GM19035 (cell line): ENCODE data around the gene DGKE.
A peak's percentile ranks its signal among the peaks of the same experiment; 100 is the strongest.

ENCODE experiments used
- ATAC-seq: cut with Tn5 transposase; IDR thresholded peaks from one replicate; pipeline ENCODE4 v1.9.1; 2021; ENCODE audit not compliant: unreplicated experiment

Gene DGKE

DNA sequence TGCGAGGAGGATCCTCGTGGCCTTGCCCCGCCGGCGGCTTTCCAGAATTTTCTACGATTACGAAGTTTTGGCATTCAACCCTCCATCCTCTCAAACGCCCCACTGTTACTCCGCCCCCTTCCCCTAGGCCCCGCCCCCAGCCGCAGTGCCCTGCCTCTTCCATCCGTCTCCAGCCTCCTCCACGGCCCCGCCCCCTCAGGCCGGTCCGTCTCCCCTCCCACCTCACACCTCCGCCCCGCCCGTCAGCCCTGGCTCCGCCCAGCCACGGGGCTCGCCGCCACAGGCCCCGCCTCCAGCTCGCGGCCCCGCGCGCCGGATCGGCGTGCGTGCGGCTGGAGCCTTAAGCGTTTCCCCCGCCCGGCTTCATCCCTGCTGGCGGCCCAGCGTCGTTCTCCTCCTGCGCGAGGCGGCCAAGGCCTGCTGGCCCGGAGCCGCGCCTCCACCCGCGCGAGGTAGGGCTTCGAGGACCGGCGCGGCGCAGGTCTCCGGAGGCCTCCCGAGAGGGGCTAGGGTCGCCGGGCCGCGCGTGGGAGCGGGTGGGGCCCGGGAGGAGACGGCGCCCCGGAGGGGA, at the start of gene DGKE, which contains the start of gene C17orf67:
Gene DGKE, plus strand, starts transcription at position 343 of the 571 bp plus-strand sequence. CDS start 645 bp downstream, outside the sequence.
Gene C17orf67, minus strand, starts transcription at position 112 of the 571 bp plus-strand sequence. CDS start 18,110 bp downstream, outside the sequence.
- peak; percentile 74 for ATAC-seq

DNA sequence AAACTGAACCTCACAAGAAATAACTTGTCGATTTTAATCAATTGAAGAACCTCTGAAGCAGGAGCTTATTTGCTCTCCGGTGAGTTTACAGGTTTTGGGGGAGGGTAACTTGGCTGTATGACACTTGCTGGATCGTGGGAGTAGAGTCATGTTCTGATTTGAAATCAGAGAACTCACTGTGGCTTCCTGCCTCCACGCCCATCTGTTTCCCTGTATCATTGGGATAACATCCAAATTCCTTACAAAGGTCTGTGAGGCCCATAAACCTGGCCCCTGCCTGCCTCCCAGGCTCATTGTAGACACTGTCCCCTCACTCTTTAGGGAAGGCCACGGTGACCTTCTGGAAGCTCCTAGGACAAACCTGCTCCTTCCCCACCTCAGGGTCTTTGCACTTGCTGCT, 48.5 kb upstream of the DGKE start:
- ATAC-seq: no peak

DNA sequence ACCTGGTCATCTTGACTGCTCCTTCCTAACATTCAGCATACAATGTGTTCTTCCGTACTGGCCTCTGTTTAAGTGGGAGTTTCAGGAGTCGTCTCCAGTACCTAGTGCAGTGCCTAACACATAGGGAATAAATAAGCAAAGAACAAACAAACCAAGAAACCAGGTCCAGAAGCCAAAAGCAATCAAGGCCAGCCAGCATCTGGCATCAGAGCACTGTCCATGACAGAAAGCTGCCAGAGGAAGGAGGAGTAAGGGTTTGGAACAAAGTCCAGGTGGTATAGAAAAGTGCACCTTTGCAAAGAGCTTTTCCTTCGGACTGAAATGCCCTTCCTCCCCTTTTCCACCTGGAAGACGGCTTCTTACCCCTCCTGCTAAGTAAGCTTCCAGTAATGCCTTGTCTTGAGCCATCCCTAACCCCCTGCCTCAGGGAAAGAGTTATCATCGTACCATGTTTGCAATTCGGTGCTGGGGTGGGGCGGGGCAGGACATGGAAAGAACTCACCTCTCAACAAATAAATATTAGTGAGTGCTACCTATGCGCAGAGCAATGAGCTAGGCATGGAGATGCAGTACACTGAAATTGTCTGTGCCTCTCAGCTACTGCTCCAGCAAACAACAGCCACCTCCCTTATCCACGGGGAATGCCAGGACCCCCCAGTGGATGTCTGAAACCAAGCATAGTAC, 47.8 kb upstream of the DGKE start:
- no peak for ATAC-seq

DNA sequence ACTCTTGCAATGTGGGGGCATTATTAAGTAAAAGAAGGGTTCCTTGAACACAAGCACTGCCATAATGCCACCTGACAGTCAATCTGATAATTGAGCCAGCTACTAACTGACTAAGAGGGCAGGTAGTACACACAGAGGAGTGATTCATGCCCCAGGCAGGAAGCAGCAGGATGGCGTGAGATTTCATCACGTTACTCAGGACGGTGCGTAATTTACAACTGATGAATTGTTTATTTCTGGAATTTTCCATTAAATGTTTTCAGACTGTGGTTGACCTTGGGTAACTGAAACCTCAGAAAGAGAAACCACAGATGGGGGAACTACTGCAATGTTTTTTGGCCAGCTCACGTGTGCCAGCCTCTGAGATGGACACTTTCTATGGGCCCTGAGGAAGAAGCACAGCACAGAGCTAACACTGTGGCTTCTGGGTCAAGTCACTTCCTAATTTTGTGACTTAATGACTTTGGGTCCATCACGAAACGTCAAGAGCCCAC, 46.9 kb upstream of the DGKE start:
- ATAC-seq: peak; percentile 84

DNA sequence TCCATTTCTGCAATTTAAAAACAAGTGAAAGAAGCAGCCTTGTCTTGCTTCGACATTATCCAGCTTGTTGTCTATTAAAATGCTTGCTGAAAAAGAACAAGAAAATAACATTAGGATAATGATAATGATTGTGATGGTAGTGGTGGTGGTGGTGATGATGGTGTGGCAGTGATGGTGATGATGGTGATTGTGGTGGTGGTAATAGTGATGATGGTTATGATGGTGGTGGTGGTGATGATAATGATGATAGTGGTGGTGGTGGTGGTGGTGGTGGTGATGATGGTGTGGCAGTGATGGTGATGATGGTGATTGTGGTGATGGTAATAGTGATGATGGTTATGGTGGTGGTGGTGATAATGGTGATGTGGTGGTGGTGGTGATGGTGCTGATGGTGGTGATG, 41.7 kb upstream of the DGKE start:
- no peak for ATAC-seq

DNA sequence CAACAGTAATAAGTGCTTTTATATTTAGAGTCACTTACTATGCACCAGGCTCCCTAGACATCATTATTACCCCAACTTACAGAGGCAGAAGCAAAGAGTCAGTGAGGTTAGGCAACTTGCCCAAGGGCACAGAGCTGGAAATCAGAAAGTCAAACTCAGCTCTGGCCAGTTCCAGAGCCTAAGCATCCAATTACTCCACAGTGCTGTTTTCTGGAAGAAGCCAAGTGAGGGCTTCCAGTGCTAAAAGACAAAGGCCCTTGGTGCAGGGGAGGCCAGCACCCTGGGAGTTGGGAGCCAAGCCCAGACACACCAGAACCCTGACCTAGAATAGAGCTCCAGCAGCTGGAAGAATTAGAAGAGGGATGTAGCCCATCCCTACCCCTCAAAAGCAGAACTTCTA, 40.4 kb upstream of the DGKE start:
- ATAC-seq: no peak

DNA sequence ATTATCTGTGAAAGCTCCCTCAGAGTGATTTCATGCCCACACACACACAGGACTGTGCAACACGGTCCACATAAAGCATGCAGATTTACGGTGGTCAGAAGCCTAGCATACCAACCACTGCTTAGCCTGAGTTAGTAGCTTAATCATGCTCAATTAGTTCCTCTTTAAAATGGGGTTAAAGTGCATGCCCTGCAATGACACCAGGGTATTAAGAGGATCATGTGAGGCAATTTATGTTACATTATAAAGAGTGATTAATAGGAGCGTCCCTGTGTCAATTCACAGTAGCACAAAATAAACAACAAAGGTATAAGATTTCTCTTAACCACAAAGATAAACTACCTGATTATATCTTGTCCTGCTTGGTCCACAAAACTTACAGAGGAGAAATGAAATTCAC, 40.0 kb upstream of the DGKE start:
- no peak for ATAC-seq

DNA sequence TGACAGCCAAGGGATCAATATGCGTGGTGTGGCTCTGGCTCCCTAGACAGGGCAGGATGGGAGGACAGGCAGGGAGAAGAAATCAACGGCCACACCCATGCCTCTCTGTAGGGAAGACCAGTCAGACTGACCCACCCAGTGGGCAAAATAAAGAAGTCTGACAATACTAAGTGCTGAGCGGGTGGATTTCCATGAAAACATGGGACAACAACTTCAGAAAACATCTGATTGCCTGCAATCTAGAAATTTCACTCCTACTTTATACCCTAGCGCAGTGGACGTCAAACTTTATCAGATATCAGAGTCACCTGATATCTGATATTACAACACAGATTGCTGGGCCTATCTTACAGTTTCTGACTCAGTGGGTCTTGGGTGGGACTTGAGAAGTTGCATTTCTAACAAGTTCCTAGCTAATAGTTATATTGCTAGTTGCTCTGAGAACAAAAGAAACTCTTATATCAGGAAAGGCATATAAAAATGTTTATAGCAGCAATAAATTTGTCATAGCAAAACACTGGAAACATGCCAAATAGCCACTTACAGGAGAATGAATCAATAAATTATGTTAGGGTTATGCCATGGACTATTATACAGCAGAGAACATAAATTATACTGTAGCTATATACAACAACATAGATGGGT, 38.6 kb upstream of the DGKE start:
- no peak for ATAC-seq

DNA sequence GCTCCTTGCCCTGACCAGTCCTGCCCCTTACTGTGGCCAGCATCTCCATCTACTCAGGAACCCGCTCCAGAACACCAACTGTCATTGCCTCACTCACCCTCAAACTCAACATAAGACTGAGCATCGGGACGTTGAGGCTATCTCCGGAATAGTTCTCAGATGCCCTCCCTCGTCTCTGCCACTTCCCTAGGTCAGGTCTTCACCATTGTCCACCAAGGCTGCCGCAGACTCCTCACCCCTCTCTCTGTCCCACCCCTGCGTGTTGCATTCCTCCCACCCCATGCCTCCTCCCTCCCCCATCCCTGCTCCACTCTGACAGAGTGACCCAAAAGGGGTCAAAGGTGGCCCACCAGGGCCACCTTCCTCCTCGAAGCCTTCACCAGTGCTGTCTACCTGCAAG, 37.4 kb upstream of the DGKE start:
- ATAC-seq: no peak

DNA sequence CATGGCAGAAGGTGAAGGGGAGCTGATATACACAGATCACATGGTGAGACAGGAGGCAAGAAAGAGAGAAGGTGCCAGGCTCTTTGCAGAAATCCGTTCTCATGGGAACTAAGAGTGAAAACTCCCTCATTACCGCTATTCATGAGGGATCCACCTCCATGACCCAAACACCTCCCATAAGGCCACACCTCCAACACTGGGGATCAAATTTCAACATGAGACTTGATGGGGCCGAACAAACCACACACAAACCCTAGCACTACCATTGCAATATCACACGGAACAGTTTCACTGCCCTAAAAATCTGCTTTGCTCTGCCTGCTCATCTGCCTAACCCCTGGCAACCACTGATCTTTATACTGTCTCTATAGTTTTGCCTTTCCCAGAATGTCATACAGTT, 35.0 kb upstream of the DGKE start:
- ATAC-seq: no peak

DNA sequence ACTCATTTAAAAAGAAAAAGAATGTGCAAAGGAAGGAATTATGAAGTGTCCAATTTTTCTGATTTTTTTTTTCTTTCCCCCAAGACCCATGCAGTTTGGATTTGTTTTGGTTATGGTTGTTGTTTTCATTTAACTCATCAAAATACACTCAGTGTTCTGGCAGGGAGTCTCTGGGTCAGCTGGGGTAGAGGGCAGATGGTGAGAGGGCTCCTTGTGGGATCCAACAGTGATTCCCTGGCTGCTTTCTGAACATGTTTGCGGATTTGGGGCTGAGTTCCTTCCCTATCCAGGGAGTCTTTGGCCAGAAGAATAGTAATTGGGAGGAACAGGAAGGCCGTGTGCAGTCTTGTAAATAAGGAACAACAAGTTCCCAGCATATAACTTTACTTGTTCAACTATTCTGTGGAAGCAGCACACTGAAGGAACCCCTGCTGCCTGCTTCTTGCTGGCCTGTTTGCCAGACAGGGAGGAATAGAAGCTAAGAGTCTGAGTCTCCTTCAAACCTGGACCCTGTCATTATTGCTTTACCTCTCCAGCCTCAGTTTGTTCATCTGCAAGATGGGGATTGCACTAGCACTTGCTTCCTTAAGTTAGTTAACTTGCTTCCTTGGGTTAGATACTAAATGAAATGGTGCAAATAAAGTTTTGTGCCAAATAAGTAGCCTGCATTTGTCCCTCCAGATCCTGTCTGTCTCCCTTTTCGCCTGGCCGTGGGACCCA, 32.3 kb upstream of the DGKE start:
- no peak for ATAC-seq

DNA sequence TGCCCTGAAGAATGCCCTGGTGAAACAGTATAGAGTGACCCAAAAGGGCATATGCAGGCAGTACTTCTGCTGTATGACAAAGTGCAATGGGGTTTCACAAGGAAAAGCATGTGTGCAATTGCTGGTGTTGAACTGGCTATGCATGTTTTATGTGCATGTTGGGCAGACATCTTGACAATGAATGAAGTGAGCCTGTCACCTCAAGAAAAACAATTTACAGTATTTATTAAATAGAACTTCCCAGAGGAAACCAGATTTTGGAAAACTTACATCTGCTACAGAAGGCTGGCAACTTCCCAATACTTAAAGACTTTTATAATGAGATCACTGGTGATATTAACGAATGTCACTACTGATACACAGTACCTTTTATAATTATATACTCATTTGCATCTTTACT, 30.9 kb upstream of the DGKE start:
- no peak for ATAC-seq

DNA sequence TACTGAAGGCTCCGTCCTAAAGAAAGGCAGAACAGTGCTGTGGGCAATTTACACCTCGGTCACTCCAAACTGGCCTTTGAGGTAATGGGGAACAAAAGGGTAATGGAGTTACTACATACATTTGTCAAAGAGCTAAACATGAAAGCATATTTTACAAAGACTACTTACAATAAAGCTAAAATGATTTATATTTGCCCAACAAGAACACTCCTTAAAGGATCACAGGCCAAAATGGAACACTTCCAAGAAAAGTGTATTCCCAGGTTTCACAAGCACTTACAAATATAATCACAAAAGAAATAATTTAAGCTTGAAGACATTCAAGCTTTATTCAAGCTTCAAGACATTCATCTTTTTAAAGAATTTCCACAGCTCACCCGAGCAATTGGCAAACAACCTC, 29.5 kb upstream of the DGKE start:
- no peak for ATAC-seq

DNA sequence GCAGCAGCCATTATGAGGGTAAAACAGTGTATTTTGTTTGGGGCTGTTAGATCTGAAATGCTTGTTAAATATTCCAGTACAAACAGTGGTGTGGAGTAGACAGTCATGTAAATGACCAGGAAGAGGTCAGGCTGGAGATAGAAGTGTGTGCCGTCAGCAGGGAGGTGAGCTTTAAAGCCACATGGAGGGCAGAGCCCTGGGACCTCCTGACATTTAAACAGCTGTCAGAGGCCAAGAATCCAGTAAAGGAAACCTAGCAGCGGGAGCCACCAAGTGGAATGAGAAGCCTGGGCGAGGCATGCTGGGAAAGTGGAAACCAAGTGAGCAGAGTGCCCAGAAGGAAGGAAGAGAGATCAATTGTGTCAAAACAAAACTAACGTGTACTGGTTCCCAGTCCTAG, 27.0 kb upstream of the DGKE start:
- ATAC-seq: no peak

DNA sequence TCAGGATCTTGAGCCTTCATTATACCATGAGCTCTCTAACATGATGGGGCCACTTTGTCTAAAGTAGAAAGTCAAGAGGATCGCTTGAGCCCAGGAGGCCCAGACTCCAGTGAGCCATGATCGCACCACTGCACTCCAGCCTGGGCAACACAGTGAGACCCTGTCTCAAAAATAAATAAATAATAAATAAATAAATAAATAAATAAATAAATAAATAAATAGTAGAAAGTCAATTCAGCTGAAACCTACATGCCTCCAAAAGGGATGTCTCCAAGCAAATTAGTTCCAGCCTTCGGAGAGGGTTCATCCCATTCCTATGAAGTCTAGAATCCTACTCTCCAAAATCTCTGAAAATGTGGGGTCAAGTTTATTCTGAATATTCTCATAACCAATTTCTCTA, 26.2 kb upstream of the DGKE start:
- no peak for ATAC-seq

DNA sequence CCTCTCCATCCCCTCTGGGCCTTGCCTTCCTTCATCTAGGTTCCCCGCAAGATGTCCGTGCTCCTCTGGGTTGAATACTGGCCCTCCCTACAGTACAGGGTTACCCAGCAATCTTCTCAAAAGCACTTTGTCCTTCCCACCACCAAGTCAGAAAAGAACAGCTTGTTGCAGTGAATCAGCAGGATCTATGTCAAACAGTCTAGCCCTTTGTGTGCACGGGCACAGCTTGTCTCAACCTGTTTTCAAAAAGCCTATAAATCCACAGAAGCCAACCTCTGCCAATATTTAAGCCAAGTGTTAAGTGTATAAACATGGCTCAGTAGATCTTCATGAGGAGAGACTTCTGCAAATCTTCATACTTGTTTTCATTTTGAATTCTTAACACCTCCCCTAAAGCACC, 25.4 kb upstream of the DGKE start:
- no peak for ATAC-seq

DNA sequence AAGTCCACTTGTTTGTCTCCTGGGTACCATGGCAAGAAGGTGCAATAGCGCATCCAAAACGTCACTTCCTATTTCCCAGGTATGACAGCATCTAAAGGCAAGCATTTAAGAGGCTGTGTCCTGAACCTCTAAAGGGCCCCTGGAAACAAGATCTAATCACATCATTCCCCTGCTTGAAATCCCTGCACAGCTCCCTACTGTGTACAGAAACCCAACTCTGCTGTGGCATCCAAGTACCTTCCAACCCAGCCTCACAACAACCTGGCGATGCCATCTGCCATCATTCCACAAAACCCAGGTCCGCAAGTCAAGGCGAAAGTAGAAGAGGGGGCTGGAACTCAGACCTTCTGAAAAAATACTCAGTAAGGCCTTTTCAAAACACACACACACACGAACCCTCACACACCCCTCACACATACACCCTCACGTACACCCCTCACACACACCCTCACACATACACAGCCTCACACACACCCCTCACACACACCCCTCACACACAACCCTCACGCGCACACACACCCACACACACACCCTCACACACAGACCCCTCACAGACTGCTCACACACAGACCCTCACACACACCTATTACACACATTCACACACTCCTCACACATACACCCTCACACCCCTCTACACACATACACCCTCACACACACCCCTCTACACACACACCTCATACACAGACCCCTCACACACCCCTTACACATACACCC, 24.7 kb upstream of the DGKE start:
- ATAC-seq: no peak

DNA sequence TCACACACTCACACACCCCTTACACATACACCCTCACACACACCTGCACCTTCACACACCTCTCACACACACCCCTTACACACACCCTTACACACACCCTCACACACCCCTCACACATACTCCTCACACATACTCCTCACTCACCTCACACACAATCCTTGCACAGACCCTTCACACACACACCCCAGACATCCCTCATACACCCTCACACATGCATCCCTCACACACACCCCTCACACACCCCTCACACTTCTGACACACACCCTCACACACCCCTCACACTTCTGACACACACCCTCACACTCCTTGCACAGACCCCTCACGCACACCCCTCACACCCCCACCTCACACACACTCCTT, 24.2 kb upstream of the DGKE start:
- ATAC-seq: no peak

DNA sequence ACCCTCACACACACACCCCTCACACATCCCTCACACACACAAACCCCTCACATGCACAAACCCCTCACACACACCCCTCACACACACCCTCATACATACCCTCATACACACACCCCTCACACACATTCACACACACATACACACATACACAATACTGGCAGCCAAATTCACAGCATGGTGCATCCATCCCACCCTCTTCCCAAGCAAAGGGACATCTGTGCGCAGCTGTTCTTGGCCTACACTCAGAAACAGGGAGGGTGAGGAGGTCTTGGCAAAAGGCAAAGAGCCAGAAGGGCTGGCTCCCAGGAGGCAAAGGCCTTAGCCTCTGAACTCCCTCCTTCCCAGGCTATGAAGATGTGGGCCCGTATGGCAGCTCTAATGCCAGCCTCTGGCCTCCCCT, 23.6 kb upstream of the DGKE start:
- ATAC-seq: no peak

DNA sequence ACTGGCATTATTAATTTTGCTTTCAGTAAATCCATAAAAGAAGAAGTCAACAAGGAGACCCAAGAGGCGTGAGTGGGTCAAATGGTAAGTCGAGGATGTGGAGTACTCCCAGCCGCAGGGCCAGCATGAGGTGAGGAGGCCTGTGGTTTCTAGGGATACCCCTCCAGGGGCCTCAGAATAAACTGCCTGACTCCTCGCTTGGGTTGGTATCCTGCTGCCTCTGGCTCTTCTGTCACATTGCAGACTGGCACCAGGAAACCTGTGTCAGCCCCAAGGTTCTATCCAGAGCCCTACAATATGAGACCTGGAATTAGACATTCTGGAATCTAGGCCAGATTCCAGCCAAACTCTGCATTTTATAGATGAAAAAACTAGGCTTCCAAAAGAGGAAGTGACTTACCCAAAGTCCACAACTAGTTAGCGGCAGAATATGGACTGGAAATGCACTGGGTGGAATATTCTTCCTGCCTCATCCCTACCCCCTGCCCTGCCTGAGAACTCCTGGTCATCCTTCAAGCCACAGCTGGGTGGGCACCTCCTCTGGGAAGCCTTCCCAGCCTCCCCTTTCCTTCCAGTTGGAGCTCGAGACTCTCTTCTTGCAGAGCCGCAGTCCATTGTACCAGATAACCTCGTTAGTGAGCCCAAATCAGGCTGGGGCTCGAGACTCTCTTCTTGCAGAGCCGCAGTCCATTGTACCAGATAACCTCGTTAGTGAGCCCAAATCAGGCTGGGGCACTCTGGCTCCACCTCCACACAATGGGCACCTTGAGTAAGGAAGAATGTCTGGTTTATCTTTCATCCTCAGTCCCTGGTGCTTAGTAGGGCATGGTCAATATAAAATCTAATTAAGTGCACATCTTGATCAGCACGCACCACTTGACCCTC, 22.8 kb upstream of the DGKE start:
- no peak for ATAC-seq
